GM19099 (cell line): ENCODE data around the gene CLMN.

ENCODE experiments used
- POLR2A ChIP-seq: IDR thresholded peaks from 3 replicates; pipeline ENCODE4 v1.6.1; 2011; ENCODE audit warnings: low read depth; ENCODE audit not compliant: insufficient read length; ENCODE audit errors: extremely low read depth

CLMN gene

GRCh38 chr14:95229749-95230148 is 90.0 kb downstream of the CLMN start:
- no peak for TF ChIP-seq POLR2A

- TF ChIP-seq POLR2A: no peak
Measured at GRCh38 chr14:95228240-95228639, 91.5 kb downstream of the CLMN start.

GRCh38 chr14:95227279-95227860 is 92.3 kb downstream of the CLMN start:
- TF ChIP-seq POLR2A: no peak

- no peak for TF ChIP-seq POLR2A
Measured at GRCh38 chr14:95226801-95227200, 92.9 kb downstream of the CLMN start.

GRCh38 chr14:95225251-95225887 is 94.3 kb downstream of the CLMN start:
- TF ChIP-seq POLR2A: no peak

GRCh38 chr14:95222870-95223398 is 96.8 kb downstream of the CLMN start:
- no peak for TF ChIP-seq POLR2A

- TF ChIP-seq POLR2A: no peak
Measured at GRCh38 chr14:95222151-95222631, 97.5 kb downstream of the CLMN start.

GRCh38 chr14:95221531-95221930 is 98.2 kb downstream of the CLMN start:
- no peak for TF ChIP-seq POLR2A

- no peak for TF ChIP-seq POLR2A
Measured at GRCh38 chr14:95220663-95221231, 99.0 kb downstream of the CLMN start.

GRCh38 chr14:95218472-95219193 is 101.1 kb downstream of the CLMN start:
- TF ChIP-seq POLR2A: no peak

- no peak for TF ChIP-seq POLR2A
Measured at GRCh38 chr14:95218006-95218405, 101.7 kb downstream of the CLMN start.

- no peak for TF ChIP-seq POLR2A
Measured at GRCh38 chr14:95217391-95217900, 102.3 kb downstream of the CLMN start.

- TF ChIP-seq POLR2A: no peak
Measured at GRCh38 chr14:95216008-95216407, 103.7 kb downstream of the CLMN start.

- no peak for TF ChIP-seq POLR2A
Measured at GRCh38 chr14:95215094-95215725, 104.5 kb downstream of the CLMN start.

GRCh38 chr14:95213774-95214173 is 105.9 kb downstream of the CLMN start:
- TF ChIP-seq POLR2A: no peak

- no peak for TF ChIP-seq POLR2A
Measured at GRCh38 chr14:95211721-95212504, 107.8 kb downstream of the CLMN start.
